Rectal smooth muscle tissue (tissue), 1 donor: ENCODE measurements around the gene ESRRA.
A peak's percentile ranks its signal among the peaks of the same experiment; 100 is the strongest.

Experiments
- H3K27ac ChIP-seq: one replicate; pipeline ENCODE4 v1.7.0; 2013; ENCODE audit warnings: low read depth, low read length, inconsistent platforms
- H3K27me3 ChIP-seq: one replicate; pipeline ENCODE4 v1.7.0; 2013; ENCODE audit warnings: low read length; ENCODE audit not compliant: control insufficient read depth, insufficient read depth
- H3K36me3 ChIP-seq: one replicate; pipeline ENCODE4 v1.7.0; 2013; ENCODE audit warnings: low read length; ENCODE audit not compliant: control insufficient read depth, insufficient read depth
- H3K4me1 ChIP-seq: one replicate; pipeline ENCODE4 v1.7.0; 2013; ENCODE audit warnings: low read length; ENCODE audit not compliant: control insufficient read depth, insufficient read depth
- H3K4me3 ChIP-seq: one replicate; pipeline ENCODE4 v1.7.0; 2013; ENCODE audit warnings: low read length
- H3K9ac ChIP-seq: one replicate; pipeline ENCODE4 v1.7.0; 2013; ENCODE audit warnings: low read length

ESRRA gene

DNA sequence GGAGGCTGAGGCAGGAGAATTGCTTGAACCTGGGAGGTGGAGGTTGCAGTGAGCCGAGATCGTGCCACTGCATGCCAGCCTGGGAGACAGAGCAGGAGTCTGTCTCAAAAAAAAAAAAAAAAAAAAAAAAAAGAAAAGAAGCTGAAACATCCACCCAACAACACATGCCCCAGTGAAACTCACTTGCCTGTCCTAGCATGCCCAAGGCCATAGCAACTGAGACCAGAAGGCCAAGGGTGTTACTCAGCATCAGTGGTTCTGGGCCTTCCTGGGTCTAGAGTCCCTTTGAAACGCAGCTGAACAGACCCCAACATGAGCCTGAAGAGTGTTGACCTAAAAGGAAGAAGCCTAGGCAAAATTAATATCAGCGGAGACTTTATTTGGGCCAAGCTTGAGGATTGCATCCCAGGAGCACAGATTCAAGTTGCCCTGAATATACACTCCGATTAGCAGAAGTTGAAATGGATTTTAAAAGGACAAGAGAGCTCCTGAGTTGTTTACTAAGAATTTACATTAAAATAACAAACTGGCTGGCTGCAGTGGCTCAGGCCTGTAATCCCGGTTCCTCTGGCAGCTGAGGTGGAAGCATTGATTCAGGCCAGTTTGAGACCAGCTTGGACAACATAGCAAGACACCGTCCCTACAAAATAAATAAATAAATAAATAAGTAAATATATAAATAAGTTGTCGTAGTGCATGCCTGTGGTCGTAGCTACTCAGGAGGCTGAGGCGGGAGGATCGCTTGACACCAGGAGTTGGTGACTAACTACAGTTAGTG, 19.6 kb downstream of the ESRRA start:
- H3K27me3 ChIP-seq = no peaks in the 10 kb centered on the region
- H3K9ac ChIP-seq = no peak overlapping the region
- no peaks in the 10 kb centered on the region for H3K4me1 ChIP-seq
- H3K27ac ChIP-seq = no peak overlapping the region
- peaks cover 8% of the 10 kb centered on the region for H3K36me3 ChIP-seq
- no peak overlapping the region for H3K4me3 ChIP-seq

DNA sequence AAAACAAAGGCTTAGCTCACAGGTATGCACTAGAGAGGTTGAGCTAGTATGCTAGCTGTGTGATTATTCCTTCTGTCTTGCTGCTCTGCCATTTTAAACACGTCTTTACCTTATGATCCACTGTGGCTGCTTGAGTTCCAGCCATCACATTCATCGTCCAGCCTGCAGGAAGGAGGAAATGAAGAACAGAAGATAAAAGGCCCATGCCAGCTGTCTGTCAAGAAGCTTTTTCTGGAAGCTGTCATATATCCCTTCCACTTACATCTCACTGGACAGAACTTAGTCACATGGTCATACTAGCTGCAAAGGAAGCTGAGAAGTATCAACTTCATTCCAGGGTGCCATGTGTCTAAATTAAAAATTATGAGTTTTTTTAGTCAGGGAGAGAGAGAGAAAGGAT, 22.1 kb downstream of the ESRRA start:
- Histone ChIP-seq H3K9ac (no peak overlapping the region), H3K27ac (no peak overlapping the region), H3K36me3 (peaks cover 3% of the 10 kb centered on the region), H3K27me3 (no peaks in the 10 kb centered on the region), H3K4me3 (no peak overlapping the region), H3K4me1 (no peaks in the 10 kb centered on the region)

DNA sequence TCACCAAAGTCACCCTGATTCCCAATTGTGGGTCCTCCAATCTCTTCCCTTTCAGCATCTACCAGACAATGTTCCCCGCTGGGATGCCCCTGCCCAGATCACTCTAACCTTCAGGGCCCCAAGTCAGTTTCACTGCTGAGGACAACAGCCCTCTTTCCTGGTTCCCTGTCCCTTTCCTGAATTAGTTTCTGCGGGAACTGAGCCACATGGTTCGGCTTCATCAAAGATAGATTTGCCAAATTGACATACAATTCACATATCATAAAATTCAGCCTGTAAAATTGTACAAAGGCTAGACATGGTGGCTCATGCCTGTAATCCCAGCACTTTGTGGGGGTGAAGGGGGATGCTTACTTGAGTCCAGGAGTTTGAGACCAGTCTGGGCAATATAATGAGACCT, 22.7 kb downstream of the ESRRA start:
- Histone ChIP-seq H3K36me3 (no peaks in the 10 kb centered on the region), H3K4me3 (no peak overlapping the region), H3K9ac (no peak overlapping the region), H3K4me1 (no peaks in the 10 kb centered on the region), H3K27me3 (no peaks in the 10 kb centered on the region), H3K27ac (no peak overlapping the region)

DNA sequence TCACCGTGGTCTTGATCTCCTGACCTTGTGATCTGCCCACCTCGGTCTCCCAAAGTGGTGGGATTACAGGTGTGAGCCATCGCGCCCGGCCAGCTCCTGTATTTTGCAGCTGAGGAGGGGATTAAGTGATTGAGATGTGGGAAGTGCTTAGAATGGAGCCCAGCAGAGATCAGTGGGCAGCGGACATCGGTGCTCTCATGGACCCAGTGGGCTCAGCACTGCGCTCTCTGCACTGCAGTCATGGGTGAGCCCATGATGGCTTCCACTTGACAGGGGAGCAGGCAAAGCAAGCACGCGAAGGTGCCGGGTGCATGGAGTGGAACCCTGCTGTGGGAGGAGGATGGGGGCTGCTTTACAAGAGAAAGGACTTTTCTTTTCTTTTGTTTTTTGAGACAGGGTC, 25.6 kb downstream of the ESRRA start:
- no peak overlapping the region for H3K4me3 ChIP-seq
- H3K27ac ChIP-seq = no peak overlapping the region
- no peak overlapping the region for H3K9ac ChIP-seq
- no peaks in the 10 kb centered on the region for H3K4me1 ChIP-seq
- H3K27me3 ChIP-seq = no peaks in the 10 kb centered on the region
- no peaks in the 10 kb centered on the region for H3K36me3 ChIP-seq

DNA sequence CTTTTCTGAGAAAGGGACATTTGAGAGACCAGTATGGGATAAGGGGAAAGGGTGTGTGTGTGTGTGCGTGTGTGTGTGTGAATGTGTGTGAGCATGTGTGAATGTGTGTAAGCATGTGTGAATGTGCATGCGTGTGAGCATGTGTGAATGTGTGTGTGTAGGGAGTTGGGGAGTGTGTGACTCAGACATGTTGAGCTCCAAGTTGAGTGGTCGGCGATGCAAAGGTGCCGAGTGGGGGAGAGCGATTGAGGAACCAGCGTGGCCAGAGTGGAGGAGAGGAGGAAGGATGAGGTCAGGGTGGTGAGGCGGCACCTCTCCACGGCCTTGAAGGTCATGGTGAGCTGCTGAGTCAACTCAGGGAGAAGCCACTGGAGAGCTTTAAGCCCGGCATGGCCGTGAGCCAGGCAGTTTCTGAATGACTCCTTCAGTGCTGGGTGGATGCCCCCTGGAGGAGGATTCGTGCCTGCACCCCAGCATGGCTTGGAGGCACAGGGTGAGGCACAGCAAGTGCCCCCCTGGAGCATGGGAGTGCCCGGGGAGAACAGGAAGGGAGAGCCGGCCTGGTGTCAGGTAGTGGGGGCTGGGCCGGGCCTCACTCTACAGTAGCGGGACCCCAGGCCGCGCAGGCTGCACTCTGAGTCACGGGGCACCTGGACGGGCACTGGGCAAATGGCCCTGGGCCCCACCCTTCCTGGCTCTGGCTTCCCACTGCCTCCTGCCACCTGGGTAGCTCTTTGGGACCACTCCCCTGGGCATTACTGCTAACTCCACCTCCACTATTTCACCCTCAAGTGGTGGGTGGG, 26.4 kb downstream of the ESRRA start:
- Histone ChIP-seq H3K4me3 (peak overlapping the region; percentile 2), H3K27ac (no peak overlapping the region)

DNA sequence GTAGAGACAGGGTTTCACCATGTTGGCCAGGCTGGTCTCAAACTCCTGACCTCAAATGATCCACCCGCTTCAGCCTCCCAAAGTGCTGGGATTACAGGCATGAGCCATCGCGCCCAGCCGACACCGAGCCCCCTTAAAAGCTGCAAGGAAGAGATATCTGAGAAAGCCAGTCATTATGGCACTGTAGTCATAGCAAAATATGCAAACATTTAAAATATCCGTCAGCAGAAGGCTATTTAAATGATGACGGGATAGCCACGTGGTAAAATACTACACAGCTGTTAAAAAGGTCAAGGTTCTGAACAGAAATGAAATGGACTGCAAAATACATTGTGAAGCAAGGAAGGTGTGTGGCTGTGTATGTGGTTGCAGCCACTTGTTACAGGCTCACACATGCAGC, 28.2 kb downstream of the ESRRA start:
- Histone ChIP-seq H3K9ac (no peak overlapping the region), H3K4me3 (no peak overlapping the region), H3K36me3 (no peaks in the 10 kb centered on the region), H3K4me1 (no peaks in the 10 kb centered on the region), H3K27me3 (no peaks in the 10 kb centered on the region), H3K27ac (no peak overlapping the region)

More for the DNA sequence above, 26.4 kb downstream of the ESRRA start:
- no peaks in the 10 kb centered on the region for H3K27me3 ChIP-seq
- no peak overlapping the region for H3K9ac ChIP-seq
- H3K4me1 ChIP-seq = no peaks in the 10 kb centered on the region
- H3K36me3 ChIP-seq = no peaks in the 10 kb centered on the region

DNA sequence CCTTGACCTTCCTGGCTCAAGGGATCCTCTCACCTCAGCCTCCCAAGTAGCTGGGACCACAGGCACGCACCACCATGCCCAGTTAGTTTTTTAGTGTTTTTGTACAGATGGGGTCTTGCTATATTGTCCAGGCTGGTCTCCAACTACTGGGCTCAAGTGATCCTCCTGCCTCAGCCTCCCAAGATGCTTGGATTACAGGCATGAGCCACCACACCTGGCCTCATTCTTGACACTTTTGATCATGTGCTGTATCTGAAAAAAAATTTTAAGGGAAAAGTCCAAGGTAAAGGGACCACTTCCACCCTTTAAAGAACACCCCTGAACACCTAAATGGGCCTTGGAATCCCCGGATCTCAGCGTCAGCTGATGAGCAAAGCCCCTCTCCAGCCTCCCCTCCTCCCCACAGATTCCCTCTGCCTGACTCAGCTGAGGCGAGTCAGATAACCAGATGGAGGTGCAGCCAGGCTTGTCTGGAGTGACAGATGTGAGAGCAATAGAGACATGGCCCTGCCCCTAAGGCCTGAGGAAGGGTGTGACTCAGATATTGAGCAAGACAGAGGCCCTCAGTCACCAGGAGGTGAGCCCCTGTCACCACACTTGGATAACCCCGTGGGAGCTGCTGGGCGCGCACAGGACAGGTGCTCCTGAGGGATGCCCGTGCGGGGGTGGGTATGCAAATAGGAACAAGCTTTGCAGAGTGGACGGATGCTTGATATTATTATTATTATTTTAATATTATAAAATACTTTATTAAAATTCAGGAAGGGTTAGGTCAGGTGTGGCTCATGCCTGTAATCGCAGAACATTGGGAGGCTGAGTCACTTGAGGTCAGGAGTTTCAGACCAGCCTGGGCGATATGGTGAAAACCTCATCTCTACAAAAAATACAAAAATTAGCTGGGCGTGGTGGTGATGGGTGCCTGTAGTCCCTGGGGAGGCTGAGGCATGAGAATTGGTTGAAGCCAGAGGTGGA, 29.7 kb downstream of the ESRRA start:
- H3K27ac ChIP-seq = no peak overlapping the region
- no peak overlapping the region for H3K9ac ChIP-seq
- no peak overlapping the region for H3K4me3 ChIP-seq

DNA sequence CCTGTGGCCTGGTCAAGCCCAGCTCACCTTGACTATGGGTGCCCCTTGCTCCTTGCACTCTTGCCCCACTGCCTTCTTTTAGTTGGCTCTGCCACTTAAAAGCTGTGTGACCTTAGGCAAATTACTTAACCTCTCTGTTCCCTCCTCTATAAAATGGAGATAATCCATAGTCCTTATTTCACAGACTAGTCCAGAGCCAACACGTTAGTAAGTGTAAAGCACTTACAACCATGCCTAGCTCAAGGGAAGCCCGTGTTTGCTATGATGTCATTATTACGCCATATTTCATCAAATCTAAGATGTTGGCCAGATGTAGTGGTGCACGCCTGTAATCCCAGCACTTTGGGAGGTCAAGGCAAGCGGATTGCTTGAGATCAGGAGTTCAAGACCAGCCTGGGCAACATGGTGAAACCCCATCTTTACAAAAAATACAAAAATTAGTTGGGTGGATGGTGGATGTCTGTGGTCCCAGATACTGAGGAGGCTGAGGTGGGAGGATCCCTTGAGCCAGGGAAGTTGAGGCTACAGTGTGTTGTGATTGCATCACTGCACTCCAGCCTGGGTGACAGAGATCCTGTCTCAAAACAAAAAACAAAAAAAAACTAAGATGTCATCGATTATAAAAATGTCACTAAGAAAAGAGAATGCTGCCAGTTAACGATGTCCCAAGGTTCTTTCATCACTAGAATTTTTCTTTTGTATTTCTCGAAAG, 32.4 kb downstream of the ESRRA start:
- no peaks in the 10 kb centered on the region for H3K27me3 ChIP-seq
- no peak overlapping the region for H3K9ac ChIP-seq
- no peaks in the 10 kb centered on the region for H3K36me3 ChIP-seq
- H3K4me3 ChIP-seq = no peak overlapping the region
- no peak overlapping the region for H3K27ac ChIP-seq
- H3K4me1 ChIP-seq = peaks cover 4% of the 10 kb centered on the region

More for the DNA sequence above, 29.7 kb downstream of the ESRRA start:
- no peaks in the 10 kb centered on the region for H3K4me1 ChIP-seq
- H3K27me3 ChIP-seq = no peaks in the 10 kb centered on the region
- no peaks in the 10 kb centered on the region for H3K36me3 ChIP-seq

DNA sequence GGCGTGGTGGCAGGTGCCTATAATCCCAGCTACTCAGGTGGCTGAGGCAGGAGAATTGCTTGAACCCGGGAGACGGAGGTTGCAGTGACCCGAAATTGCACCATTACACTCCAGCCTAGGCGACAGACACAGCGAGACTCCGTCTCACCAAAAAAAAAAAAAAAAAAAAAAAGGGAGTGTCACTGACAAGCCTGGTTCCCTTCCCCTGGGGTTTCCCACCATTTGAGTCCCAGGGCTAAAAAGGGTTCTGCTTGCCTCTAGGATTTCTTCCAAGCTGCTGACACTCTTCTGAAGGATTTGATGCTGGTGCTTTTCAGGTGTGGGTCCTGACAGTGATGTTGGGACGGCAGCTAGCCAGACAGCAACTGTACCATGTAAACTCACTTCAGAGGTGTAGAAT, 33.4 kb downstream of the ESRRA start:
- Histone ChIP-seq H3K27ac (no peak overlapping the region), H3K27me3 (no peaks in the 10 kb centered on the region), H3K4me3 (no peak overlapping the region), H3K9ac (no peak overlapping the region), H3K4me1 (peaks cover 9% of the 10 kb centered on the region), H3K36me3 (no peaks in the 10 kb centered on the region)

DNA sequence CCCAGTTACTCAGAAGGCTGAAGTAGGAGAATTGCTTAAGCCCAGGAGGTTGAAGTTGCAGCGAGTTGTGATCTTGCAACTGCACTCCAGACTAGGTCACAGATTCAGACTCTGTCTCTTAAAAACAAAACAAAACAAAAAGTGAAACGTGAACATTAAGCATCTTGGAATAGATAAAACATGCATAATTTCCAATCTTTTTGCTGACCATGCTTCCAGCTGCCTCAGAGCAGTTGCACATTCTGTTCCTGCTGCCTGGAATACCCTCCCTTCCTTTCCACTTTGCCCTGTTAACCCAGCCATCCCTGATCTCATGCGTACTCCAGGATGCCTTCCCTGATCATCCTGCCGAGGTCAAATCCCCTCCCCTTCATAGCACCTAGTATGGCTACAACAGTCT, 34.0 kb downstream of the ESRRA start:
- H3K4me1 ChIP-seq = peaks cover 9% of the 10 kb centered on the region
- H3K27ac ChIP-seq = no peak overlapping the region
- no peak overlapping the region for H3K9ac ChIP-seq
- H3K27me3 ChIP-seq = no peaks in the 10 kb centered on the region
- H3K4me3 ChIP-seq = no peak overlapping the region
- no peaks in the 10 kb centered on the region for H3K36me3 ChIP-seq

DNA sequence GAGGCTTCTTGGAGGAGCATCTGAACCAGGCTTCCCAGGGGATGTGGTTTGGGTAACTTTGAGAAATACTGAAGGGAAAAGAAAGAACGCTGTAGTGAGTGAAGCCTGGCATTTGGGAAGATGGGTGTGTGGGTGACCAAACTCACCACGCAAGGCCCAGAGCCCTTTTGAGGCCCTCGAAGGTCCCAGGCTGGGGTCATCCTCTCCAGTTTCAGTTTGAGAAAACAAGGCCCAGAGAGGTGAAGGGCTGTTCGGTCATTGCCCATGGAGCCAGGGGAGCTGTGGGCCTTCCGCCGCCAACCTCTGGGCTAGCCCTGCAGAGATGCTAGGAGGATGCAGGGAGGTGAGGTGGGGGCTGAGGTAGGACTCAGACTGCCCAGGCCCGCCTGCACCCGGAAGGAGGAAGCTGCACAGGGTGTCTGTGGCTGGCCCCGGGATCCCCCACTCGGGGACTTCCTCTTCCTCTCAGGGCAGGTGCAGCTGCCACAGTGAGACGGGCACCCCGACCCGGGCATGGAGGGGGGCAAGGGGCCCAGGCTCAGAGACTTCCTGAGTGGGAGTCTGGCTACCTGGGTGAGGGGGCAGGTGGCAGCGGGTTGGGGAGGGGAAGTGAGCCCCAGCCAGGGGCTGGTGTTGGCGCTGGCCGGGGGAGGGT, 34.6 kb downstream of the ESRRA start, which contains the start of gene CCDC88B:
Gene CCDC88B, plus strand, starts transcription at position 451 of the 655 bp plus-strand sequence. Its CDS starts 63 bp downstream, at position 514.
- Histone ChIP-seq H3K4me1 (peaks cover 9% of the 10 kb centered on the region), H3K27ac (no peak within 1 kb of the TSS), H3K36me3 (no peaks in the 10 kb centered on the region), H3K4me3 (peak within 1 kb of the TSS; percentile 58), H3K27me3 (no peaks in the 10 kb centered on the region), H3K9ac (no peak within 1 kb of the TSS)
